Measurements from ENCODE around the gene ARAP1.

DNA sequence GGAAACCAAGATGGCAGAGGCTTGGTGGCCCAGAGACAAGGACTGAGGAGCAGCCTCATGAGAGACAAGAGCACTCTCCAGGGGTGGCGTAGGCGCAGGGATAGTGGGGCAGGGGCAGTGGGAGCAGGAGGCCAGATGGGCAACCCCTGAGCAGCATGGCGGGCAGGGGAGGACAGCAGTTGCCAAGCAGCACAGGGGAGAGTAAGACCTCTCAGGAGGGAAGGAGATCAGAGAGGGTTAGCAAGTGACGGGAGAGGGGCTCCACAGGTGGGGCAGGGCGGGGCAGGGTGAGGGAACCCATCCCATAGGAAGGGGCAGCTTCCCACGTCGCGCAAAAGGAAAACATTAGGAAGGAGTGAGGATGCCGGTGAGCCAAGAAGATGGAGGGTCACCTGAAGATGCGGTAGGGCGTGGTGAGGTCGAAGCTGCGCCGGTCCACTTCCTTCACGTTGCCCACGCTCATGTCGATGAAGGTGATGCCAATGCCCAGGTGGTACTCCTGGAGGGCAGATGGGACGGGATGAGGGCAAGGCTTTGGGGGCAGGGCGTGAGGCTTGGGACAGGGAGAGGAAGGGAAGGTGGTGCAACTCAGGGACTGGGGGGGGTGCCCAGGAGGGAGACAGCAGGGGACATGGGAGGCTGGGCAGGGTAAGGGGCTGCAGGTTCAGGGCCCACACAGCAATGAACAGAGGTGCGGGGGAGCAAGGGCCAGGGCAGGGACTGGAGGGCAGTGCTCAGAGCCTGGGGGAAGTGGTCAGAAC, 42.5 kb downstream of the ARAP1 start:
- TF ChIP-seq CTCF (conservative IDR thresholded peaks at IDR 0.05 in 1 of 2, IDR thresholded peaks at IDR 0.05 in 1 of 2; ENCODE audit: extremely low read depth in 1 of 2, insufficient read depth in 1 of 2, low read depth in 1 of 2, low read length in 2 of 2), result no peak
- TF ChIP-seq EZH2 (IDR thresholded peaks at IDR 0.05; ENCODE audit: borderline replicate concordance, low read length), result no peak
